Measurements from ENCODE around the gene TMEM183A.
"Not testable (repeated sequence)": the region's sequence is repeated elsewhere in the genome, so short reads cannot be mapped to it uniquely, and the experiment has no call there.

The TMEM183A gene

DNA sequence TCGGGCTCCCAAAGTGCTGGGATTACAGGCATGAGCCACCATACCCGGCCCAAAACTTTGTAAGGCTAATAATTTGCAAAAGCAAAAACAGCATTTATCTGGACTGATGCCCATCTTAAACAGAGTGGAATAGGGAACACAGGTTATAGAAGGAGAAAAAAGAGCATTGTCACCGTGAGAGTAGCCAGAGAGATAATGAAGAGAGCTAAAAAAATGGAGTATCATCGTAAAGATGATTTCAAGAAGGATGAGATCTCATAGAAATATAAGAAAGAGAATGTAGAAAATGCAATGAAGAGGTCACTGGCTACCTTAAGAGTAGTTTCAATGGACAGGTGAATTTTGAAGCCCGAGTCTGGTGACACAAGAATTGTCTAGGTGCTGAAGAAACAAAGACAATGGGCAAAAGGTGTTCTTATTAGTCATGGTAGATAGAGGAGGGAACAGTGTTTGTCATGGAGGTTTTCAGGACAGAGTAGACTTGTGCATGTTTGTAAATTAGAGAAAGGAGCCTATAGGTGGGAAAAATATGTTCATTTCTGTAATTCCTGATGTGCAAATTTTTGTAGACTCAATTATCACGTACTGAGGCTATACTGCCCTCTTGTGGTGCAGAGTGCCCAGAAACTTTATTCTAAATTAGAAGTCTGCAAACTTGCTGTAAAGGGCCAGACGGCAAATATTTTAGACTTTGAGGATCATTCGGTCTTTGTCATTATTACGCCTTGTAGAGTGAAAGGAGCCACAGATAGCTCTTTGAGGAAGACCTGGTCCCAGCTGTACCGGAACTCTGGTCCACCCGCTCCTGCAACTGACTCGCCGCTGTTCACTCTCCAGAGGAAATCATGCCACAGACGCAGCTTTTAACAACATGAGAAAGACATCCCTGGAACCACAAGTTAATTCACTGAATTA lies 8.1 kb upstream of the TMEM183A start:
- TF ChIP-seq POLR2AphosphoS5 (IDR thresholded peaks at IDR 0.05; ENCODE audit: borderline replicate concordance, low read depth, low read length) (no peak), EZH2 (IDR thresholded peaks at IDR 0.05) (no peak), FOXP2 (optimal IDR thresholded peaks at IDR 0.05; ENCODE audit: control extremely low read depth, extremely low read length, insufficient read depth) (no peak)
- Histone ChIP-seq H3K4me3 (no peak overlapping the region), H3K36me3 (ENCODE audit: insufficient read depth, low read length) (no peaks in the 10 kb centered on the region), H3K9ac (ENCODE audit: insufficient read length) (no peak overlapping the region), H3K27ac (no peak overlapping the region), H3K9me3 (ENCODE audit: low read depth, low read length) (no peaks in the 10 kb centered on the region)
- peak; percentile 42 for DNase-seq (ENCODE audit: low read depth, low spot score)

DNA sequence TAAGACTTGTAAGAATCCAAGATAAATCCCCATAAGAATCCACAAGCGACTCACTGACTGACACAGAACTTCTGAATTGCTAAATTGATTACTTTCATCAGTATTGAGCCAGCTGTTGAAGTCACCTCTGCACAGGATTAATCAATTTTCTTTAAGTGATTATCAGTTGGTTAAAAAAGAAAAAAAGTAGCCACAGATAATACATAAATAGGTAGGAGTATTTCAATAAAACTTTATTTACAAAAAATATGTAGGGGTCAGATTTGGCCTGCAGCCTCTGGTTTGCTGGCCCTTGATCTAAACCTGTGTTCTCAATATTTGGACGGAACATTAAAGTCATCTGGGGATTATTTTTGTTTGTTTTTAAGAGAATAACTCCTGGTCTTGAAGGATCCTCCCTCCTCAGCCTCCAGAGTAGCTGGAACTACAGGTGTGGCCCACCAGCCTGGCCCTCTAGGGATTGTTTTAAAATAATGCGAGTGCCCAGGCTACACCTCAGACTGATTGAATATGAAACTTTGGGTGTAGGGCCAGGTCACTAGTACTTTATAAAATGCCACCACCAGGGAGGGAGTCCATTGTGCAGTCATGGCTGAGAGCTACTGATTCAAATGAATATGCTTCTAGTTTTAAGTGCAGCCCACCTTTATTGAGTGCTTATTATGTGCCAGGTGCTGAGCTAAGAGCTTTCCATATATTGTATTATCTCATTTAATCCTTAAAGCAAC lies 6.8 kb upstream of the TMEM183A start:
- TF ChIP-seq FOXP2 (optimal IDR thresholded peaks at IDR 0.05; ENCODE audit: control extremely low read depth, extremely low read length, insufficient read depth) (no peak), POLR2AphosphoS5 (IDR thresholded peaks at IDR 0.05; ENCODE audit: borderline replicate concordance, low read depth, low read length) (no peak)
- Histone ChIP-seq H3K27ac (no peak overlapping the region), H3K9me3 (ENCODE audit: low read depth, low read length) (no peaks in the 10 kb centered on the region), H3K9ac (ENCODE audit: insufficient read length) (no peak overlapping the region), H3K4me3 (no peak overlapping the region), H3K36me3 (ENCODE audit: insufficient read depth, low read length) (no peaks in the 10 kb centered on the region)
- no peak for DNase-seq (ENCODE audit: low read depth, low spot score)

DNA sequence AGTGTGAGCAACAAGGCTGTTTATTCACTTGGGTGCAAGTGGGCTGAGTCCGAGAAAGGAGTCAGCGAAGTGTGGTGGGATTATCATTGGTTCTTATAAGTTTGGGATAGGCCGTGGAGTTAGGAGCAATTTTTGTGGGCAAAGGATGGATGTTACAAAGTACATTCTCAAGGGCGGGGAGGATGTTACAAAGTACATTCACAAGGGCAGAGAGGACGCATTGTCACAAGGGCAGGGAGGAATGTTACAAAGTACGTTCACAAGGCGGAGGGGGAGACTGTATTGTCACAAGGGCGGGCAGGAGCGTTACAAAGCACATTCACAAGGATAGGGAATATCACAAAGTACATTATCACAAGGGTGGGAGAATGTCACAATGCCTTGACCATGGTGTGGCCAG lies 5.2 kb upstream of the TMEM183A start:
- Histone ChIP-seq H3K9me3 (ENCODE audit: low read depth, low read length) (no peaks in the 10 kb centered on the region), H3K4me3 (no peak overlapping the region), H3K36me3 (ENCODE audit: insufficient read depth, low read length) (no peaks in the 10 kb centered on the region), H3K9ac (ENCODE audit: insufficient read length) (no peak overlapping the region), H3K27ac (no peak overlapping the region)
- DNase-seq (ENCODE audit: low read depth, low spot score), result no peak
- no peak for TF ChIP-seq POLR2AphosphoS5 (IDR thresholded peaks at IDR 0.05; ENCODE audit: borderline replicate concordance, low read depth, low read length)
- TF ChIP-seq EZH2 (IDR thresholded peaks at IDR 0.05), result no peak
- no peak for TF ChIP-seq FOXP2 (optimal IDR thresholded peaks at IDR 0.05; ENCODE audit: control extremely low read depth, extremely low read length, insufficient read depth)

DNA sequence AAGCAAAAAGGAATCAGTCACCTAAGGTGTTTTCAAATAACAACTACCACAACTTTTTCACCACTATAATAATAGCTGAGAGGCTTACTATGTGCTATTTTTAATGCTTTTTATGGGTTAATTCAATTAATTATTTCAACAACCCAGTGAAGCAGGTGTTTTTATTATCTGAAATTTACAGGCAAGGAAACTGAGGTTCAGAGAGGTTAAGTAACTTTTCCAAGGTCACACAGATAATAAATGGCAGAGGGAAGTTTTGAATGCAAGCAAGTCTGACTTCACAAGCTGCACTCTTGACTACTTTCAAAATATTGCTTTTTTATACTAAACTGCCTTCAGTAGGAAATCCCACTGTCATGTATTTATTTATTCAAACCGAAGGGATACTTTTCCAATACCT lies 4.2 kb upstream of the TMEM183A start:
- DNase-seq (ENCODE audit: low read depth, low spot score), result no peak
- no peak for TF ChIP-seq POLR2AphosphoS5 (IDR thresholded peaks at IDR 0.05; ENCODE audit: borderline replicate concordance, low read depth, low read length)
- H3K27ac ChIP-seq, result no peak overlapping the region
- H3K4me3 ChIP-seq, result no peak overlapping the region
- H3K9me3 ChIP-seq (ENCODE audit: low read depth, low read length), result no peaks in the 10 kb centered on the region
- no peaks in the 10 kb centered on the region for H3K36me3 ChIP-seq (ENCODE audit: insufficient read depth, low read length)
- H3K9ac ChIP-seq (ENCODE audit: insufficient read length), result no peak overlapping the region

DNA sequence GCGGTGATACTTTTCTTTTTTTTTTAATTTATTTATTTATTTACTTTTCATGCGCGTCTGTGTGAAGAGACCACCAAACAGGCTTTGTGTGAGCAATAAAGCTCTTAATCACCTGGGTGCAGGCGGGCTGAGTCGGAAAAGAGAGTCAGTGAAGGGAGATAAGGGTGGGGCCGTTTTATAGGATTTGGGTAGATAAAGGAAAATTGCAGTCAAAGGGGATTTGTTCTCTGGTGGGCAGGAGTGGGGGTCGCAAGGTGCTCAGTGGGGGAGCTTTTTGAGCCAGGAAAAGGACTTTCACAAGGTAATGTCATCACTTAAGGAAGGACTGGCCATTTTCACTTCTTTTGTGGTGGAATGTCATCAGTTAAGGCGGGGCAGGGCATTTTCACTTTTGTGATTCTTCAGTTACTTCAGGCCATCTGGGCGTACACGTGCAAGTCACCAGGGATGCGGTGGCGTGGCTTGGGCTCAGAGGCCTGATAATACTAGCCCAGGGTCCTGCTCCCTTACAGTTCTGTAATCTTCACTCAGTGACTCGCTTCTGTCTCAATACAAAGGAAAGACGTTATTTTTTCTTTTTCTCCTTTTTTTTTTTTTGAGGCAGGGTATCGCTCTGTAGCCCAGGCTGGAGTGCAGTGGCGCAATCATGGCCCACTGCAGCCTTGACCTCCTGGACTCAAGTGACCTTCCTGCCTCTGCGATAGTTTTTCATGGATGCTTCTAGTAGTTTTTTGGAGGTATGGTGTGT lies 1.6 kb upstream of the TMEM183A start:
- not testable (repeated sequence) for DNase-seq (ENCODE audit: low read depth, low spot score); H3K4me3 ChIP-seq

DNA sequence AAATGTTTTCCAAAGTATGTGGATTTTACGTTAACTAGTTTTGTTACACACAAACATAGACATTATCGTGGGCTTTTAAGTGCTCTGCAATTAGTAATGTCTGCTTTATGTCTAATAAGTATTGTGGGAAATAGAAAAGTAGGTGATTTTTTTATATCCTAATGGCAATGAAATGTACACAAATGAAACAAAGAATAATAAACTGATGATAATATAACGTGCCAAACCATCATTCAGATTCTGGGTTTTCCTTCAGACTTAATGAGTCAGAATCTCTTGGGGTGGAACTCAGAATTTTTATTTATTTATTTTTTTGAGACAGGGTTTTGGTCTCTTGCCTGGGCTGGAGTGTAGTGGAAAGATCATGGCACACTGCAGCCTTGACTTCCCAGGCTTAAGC lies 2.0 kb downstream of the TMEM183A start:
- H3K36me3 ChIP-seq (ENCODE audit: insufficient read depth, low read length), result peaks cover 49% of the 10 kb centered on the region
- TF ChIP-seq FOXP2 (optimal IDR thresholded peaks at IDR 0.05; ENCODE audit: control extremely low read depth, extremely low read length, insufficient read depth) (no peak), POLR2AphosphoS5 (IDR thresholded peaks at IDR 0.05; ENCODE audit: borderline replicate concordance, low read depth, low read length) (no peak), EZH2 (IDR thresholded peaks at IDR 0.05) (no peak)
- no peak for DNase-seq (ENCODE audit: low read depth, low spot score)
- no peak overlapping the region for H3K4me3 ChIP-seq
- H3K9ac ChIP-seq (ENCODE audit: insufficient read length), result no peak overlapping the region
- H3K27ac ChIP-seq, result no peak overlapping the region
- no peaks in the 10 kb centered on the region for H3K9me3 ChIP-seq (ENCODE audit: low read depth, low read length)

More for the DNA sequence above, 1.6 kb upstream of the TMEM183A start:
- H3K27ac ChIP-seq; H3K9ac ChIP-seq (ENCODE audit: insufficient read length); H3K9me3 ChIP-seq (ENCODE audit: low read depth, low read length): not testable (repeated sequence)
- H3K36me3 ChIP-seq (ENCODE audit: insufficient read depth, low read length), result peaks cover 19% of the 10 kb centered on the region

DNA sequence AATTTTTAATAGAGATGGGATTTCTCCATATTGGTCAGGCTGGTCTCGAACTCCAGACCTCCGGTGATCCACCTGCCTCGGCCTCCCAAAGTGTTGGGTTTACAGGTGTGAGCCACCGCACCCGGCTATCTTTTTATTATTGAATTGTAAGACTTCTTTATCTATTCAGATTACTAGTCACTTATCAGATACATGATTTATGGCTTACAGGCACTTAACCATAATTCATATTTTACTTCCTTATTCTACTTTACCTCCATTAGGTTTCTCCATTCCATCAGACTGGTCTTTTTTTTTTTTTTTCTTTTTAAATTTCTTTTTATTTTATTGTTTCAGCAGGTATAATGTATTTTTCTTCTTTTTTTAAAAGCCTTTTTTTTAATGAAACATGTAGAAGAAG lies 4.4 kb downstream of the TMEM183A start:
- Histone ChIP-seq H3K9me3 (ENCODE audit: low read depth, low read length) (no peaks in the 10 kb centered on the region), H3K4me3 (no peak overlapping the region), H3K27ac (no peak overlapping the region), H3K9ac (ENCODE audit: insufficient read length) (no peak overlapping the region), H3K36me3 (ENCODE audit: insufficient read depth, low read length) (peaks cover 72% of the 10 kb centered on the region)
- DNase-seq (ENCODE audit: low read depth, low spot score), result no peak
- TF ChIP-seq POLR2AphosphoS5 (IDR thresholded peaks at IDR 0.05; ENCODE audit: borderline replicate concordance, low read depth, low read length), result no peak
- TF ChIP-seq FOXP2 (optimal IDR thresholded peaks at IDR 0.05; ENCODE audit: control extremely low read depth, extremely low read length, insufficient read depth), result no peak
- TF ChIP-seq EZH2 (IDR thresholded peaks at IDR 0.05), result no peak

DNA sequence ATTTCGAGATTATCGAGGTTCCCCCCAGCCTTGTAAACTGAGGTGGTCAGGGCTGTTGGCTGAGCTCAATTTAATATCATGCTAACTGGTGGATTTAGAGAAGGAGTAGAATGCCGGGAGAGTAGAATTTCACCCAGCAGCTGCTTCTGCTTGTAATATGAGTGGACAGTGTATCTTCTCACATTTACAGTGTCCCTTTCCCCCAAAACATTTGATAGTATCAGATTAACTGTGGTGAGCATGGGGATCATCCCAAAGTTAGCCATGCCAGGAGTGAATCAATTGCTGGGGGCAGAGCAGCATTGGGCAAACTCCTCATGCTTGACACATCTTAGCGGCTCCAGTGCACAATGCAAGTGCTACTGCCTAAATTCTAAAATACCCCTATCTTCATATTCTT lies 9.9 kb downstream of the TMEM183A start:
- Histone ChIP-seq H3K27ac (no peak overlapping the region), H3K4me3 (no peak overlapping the region), H3K9me3 (ENCODE audit: low read depth, low read length) (no peaks in the 10 kb centered on the region), H3K9ac (ENCODE audit: insufficient read length) (no peak overlapping the region), H3K36me3 (ENCODE audit: insufficient read depth, low read length) (peaks cover 88% of the 10 kb centered on the region)
- DNase-seq (ENCODE audit: low read depth, low spot score), result no peak
- TF ChIP-seq EZH2 (IDR thresholded peaks at IDR 0.05) (no peak), POLR2AphosphoS5 (IDR thresholded peaks at IDR 0.05; ENCODE audit: borderline replicate concordance, low read depth, low read length) (no peak), FOXP2 (optimal IDR thresholded peaks at IDR 0.05; ENCODE audit: control extremely low read depth, extremely low read length, insufficient read depth) (no peak)

Data from SK-N-MC (cell line).